ENCODE measurements around the gene STK24. TPM values are rescaled to one million over a fixed set of nuclear protein-coding genes. Genes with fewer than 3 reads are reported as not detected.

Gene STK24
- total RNA-seq, 1 donor from 2014 or later, result 139 TPM

- no peak for DNase-seq (ENCODE audit: low spot score)
- Mint-ChIP-seq H3K27me3 (ENCODE audit: insufficient read depth) (no peaks in the 10 kb centered on the region), H3K9me3 (no peaks in the 10 kb centered on the region), H3K27ac (no peak overlapping the region), H3K4me3 (no peak overlapping the region), H3K36me3 (ENCODE audit: low read depth) (peaks cover 43% of the 10 kb centered on the region), H3K4me1 (ENCODE audit: low read depth) (peaks cover 13% of the 10 kb centered on the region)
- intact Hi-C loops (cut with micrococcal nuclease), result no loop called here
Observed at GRCh38 chr13:98459171-98459681, 117.7 kb downstream of the STK24 start.

- intact Hi-C loops (cut with micrococcal nuclease), result no loop called here
- Mint-ChIP-seq H3K4me3 (no peak overlapping the region), H3K4me1 (ENCODE audit: low read depth) (peaks cover 13% of the 10 kb centered on the region), H3K27me3 (ENCODE audit: insufficient read depth) (no peaks in the 10 kb centered on the region), H3K27ac (no peak overlapping the region), H3K36me3 (ENCODE audit: low read depth) (peaks cover 42% of the 10 kb centered on the region), H3K9me3 (no peaks in the 10 kb centered on the region)
- DNase-seq (ENCODE audit: low spot score), result no peak
Observed at GRCh38 chr13:98458431-98458830, 118.5 kb downstream of the STK24 start.

- Mint-ChIP-seq H3K4me1 (ENCODE audit: low read depth) (no peaks in the 10 kb centered on the region), H3K27ac (no peak overlapping the region), H3K9me3 (no peaks in the 10 kb centered on the region), H3K36me3 (ENCODE audit: low read depth) (peaks cover 40% of the 10 kb centered on the region), H3K27me3 (ENCODE audit: insufficient read depth) (no peaks in the 10 kb centered on the region), H3K4me3 (no peak overlapping the region)
- no peak for DNase-seq (ENCODE audit: low spot score)
- intact Hi-C loops (cut with micrococcal nuclease), result no loop called here
Observed at GRCh38 chr13:98457053-98457452, 119.9 kb downstream of the STK24 start.

- Mint-ChIP-seq H3K4me1 (ENCODE audit: low read depth) (peaks cover 6% of the 10 kb centered on the region), H3K27ac (peak overlapping the region; percentile 18), H3K4me3 (no peak overlapping the region), H3K9me3 (no peaks in the 10 kb centered on the region), H3K36me3 (ENCODE audit: low read depth) (peaks cover 45% of the 10 kb centered on the region), H3K27me3 (ENCODE audit: insufficient read depth) (no peaks in the 10 kb centered on the region)
- intact Hi-C loops (cut with micrococcal nuclease), result no loop called here
- no peak for DNase-seq (ENCODE audit: low spot score)
Observed at GRCh38 chr13:98456413-98456845, 120.5 kb downstream of the STK24 start.

- Mint-ChIP-seq H3K4me3 (no peak overlapping the region), H3K36me3 (ENCODE audit: low read depth) (peaks cover 45% of the 10 kb centered on the region), H3K27me3 (ENCODE audit: insufficient read depth) (no peaks in the 10 kb centered on the region), H3K9me3 (no peaks in the 10 kb centered on the region), H3K4me1 (ENCODE audit: low read depth) (peaks cover 15% of the 10 kb centered on the region), H3K27ac (peak overlapping the region; percentile 48)
- no peak for DNase-seq (ENCODE audit: low spot score)
- intact Hi-C loops (cut with micrococcal nuclease), result no loop called here
Observed at GRCh38 chr13:98454389-98454881, 122.5 kb downstream of the STK24 start.

GRCh38 chr13:98452851-98453843 lies 123.8 kb downstream of the STK24 start:
- Mint-ChIP-seq H3K27me3 (ENCODE audit: insufficient read depth) (no peaks in the 10 kb centered on the region), H3K27ac (no peak overlapping the region), H3K4me1 (ENCODE audit: low read depth) (peaks cover 15% of the 10 kb centered on the region), H3K9me3 (no peaks in the 10 kb centered on the region), H3K4me3 (no peak overlapping the region), H3K36me3 (ENCODE audit: low read depth) (peaks cover 47% of the 10 kb centered on the region)
- intact Hi-C loops (cut with micrococcal nuclease), result no loop called here
- no peak for DNase-seq (ENCODE audit: low spot score)

- Mint-ChIP-seq H3K36me3 (ENCODE audit: low read depth) (peaks cover 53% of the 10 kb centered on the region), H3K27me3 (ENCODE audit: insufficient read depth) (no peaks in the 10 kb centered on the region), H3K27ac (peak overlapping the region; percentile 48), H3K4me1 (ENCODE audit: low read depth) (peaks cover 15% of the 10 kb centered on the region), H3K9me3 (no peaks in the 10 kb centered on the region), H3K4me3 (no peak overlapping the region)
- no peak for DNase-seq (ENCODE audit: low spot score)
- intact Hi-C loops (cut with micrococcal nuclease), result no loop called here
Observed at GRCh38 chr13:98451676-98452470, 125.0 kb downstream of the STK24 start.

GRCh38 chr13:98450539-98451111 lies 126.3 kb downstream of the STK24 start:
- Mint-ChIP-seq H3K27me3 (ENCODE audit: insufficient read depth) (no peaks in the 10 kb centered on the region), H3K36me3 (ENCODE audit: low read depth) (peaks cover 46% of the 10 kb centered on the region), H3K4me3 (no peak overlapping the region), H3K4me1 (ENCODE audit: low read depth) (peaks cover 17% of the 10 kb centered on the region), H3K9me3 (no peaks in the 10 kb centered on the region), H3K27ac (peak overlapping the region; percentile 40)
- intact Hi-C loops (cut with micrococcal nuclease), result no loop called here
- DNase-seq (ENCODE audit: low spot score), result no peak

GRCh38 chr13:98450026-98450425 lies 126.9 kb downstream of the STK24 start:
- intact Hi-C loops (cut with micrococcal nuclease), result no loop called here
- Mint-ChIP-seq H3K4me3 (no peak overlapping the region), H3K9me3 (no peaks in the 10 kb centered on the region), H3K36me3 (ENCODE audit: low read depth) (peaks cover 43% of the 10 kb centered on the region), H3K27me3 (ENCODE audit: insufficient read depth) (no peaks in the 10 kb centered on the region), H3K27ac (no peak overlapping the region), H3K4me1 (ENCODE audit: low read depth) (peaks cover 22% of the 10 kb centered on the region)
- DNase-seq (ENCODE audit: low spot score), result no peak

GRCh38 chr13:98449273-98449672 lies 127.6 kb downstream of the STK24 start:
- intact Hi-C loops (cut with micrococcal nuclease), result no loop called here
- H3K4me3 Mint-ChIP-seq, result no peak overlapping the region
- DNase-seq (ENCODE audit: low spot score), result no peak
- H3K4me1 Mint-ChIP-seq (ENCODE audit: low read depth), result peaks cover 22% of the 10 kb centered on the region
- H3K9me3 Mint-ChIP-seq, result no peaks in the 10 kb centered on the region
- peaks cover 40% of the 10 kb centered on the region for H3K36me3 Mint-ChIP-seq (ENCODE audit: low read depth)
- no peak overlapping the region for H3K27ac Mint-ChIP-seq
- no peaks in the 10 kb centered on the region for H3K27me3 Mint-ChIP-seq (ENCODE audit: insufficient read depth)

- Mint-ChIP-seq H3K36me3 (ENCODE audit: low read depth) (peaks cover 40% of the 10 kb centered on the region), H3K27ac (no peak overlapping the region), H3K4me1 (ENCODE audit: low read depth) (peaks cover 22% of the 10 kb centered on the region), H3K9me3 (no peaks in the 10 kb centered on the region), H3K27me3 (ENCODE audit: insufficient read depth) (no peaks in the 10 kb centered on the region), H3K4me3 (no peak overlapping the region)
- no peak for DNase-seq (ENCODE audit: low spot score)
- intact Hi-C loops (cut with micrococcal nuclease), result no loop called here
Observed at GRCh38 chr13:98448642-98448928, 128.3 kb downstream of the STK24 start.

- no peaks in the 10 kb centered on the region for H3K27me3 Mint-ChIP-seq (ENCODE audit: insufficient read depth)
- H3K4me3 Mint-ChIP-seq, result no peak overlapping the region
- no peaks in the 10 kb centered on the region for H3K9me3 Mint-ChIP-seq
- DNase-seq (ENCODE audit: low spot score), result no peak
- peaks cover 22% of the 10 kb centered on the region for H3K4me1 Mint-ChIP-seq (ENCODE audit: low read depth)
- intact Hi-C loops (cut with micrococcal nuclease), result no loop called here
- peak overlapping the region; percentile 23 for H3K27ac Mint-ChIP-seq
- H3K36me3 Mint-ChIP-seq (ENCODE audit: low read depth), result peaks cover 36% of the 10 kb centered on the region
Observed at GRCh38 chr13:98447881-98448641, 128.8 kb downstream of the STK24 start.
